ENCODE measurements around the gene ETV1. TPM values are rescaled to one million over a fixed set of nuclear protein-coding genes. Genes with fewer than 3 reads are reported as not detected.
"Not testable (repeated sequence)": the region's sequence is repeated elsewhere in the genome, so short reads cannot be mapped to it uniquely, and the experiment has no call there.

ETV1 gene
- total RNA-seq, 6 donors from 2014 or later, result 33.2 to 74.6 (median 50.2) TPM

GRCh38 chr7:13932131-13932530, 57.3 kb downstream of the ETV1 start:
- Histone ChIP-seq H3K4me1 (no peaks in the 10 kb centered on the region), H3K27me3 (no peaks in the 10 kb centered on the region), H3K36me3 (peaks cover 0 to 6% (median 2%) of the 10 kb centered on the region in 4 donors), H3K9me3 (no peaks in the 10 kb centered on the region), H3K4me3 (no peak overlapping the region), H3K27ac (no peak overlapping the region)
- TF ChIP-seq CTCF (IDR thresholded peaks at IDR 0.05), result no peak
- no peak for TF ChIP-seq POLR2AphosphoS5 (IDR thresholded peaks at IDR 0.05)
- TF ChIP-seq EP300 (IDR thresholded peaks at IDR 0.05), result no peak
- TF ChIP-seq POLR2A (IDR thresholded peaks at IDR 0.05), result no peak
- WGBS, 2 donors, result 95 to 96% methylated on average over 2 of the region's 2 CpGs
- DNase-seq (no peak), ATAC-seq (ENCODE audit: low FRiP score in 2 of 2) (no peak)

GRCh38 chr7:13921062-13921461, 68.4 kb downstream of the ETV1 start:
- no peak for DNase-seq
- whole genome bisulfite sequencing, 2 donors, result 80 to 81% methylated on average over 1 of the region's 1 CpG
- no peaks in the 10 kb centered on the region for H3K9me3 ChIP-seq
- no peak for ATAC-seq (ENCODE audit: low FRiP score in 2 of 2)
- no peaks in the 10 kb centered on the region for H3K36me3 ChIP-seq
- H3K27me3 ChIP-seq, result no peaks in the 10 kb centered on the region
- no peak for TF ChIP-seq POLR2A (IDR thresholded peaks at IDR 0.05)
- TF ChIP-seq EP300 (IDR thresholded peaks at IDR 0.05), result no peak
- TF ChIP-seq POLR2AphosphoS5 (IDR thresholded peaks at IDR 0.05), result no peak
- TF ChIP-seq CTCF (IDR thresholded peaks at IDR 0.05), result no peak
- H3K4me1 ChIP-seq, result peaks cover 0 to 9% (median 3%) of the 10 kb centered on the region in 4 donors
- H3K27ac ChIP-seq, result peak overlapping the region in 1 of 4 donors; percentile 71
- no peak overlapping the region for H3K4me3 ChIP-seq

- Histone ChIP-seq H3K4me1 (peaks cover 0 to 9% (median 3%) of the 10 kb centered on the region in 4 donors), H3K36me3 (no peaks in the 10 kb centered on the region), H3K27me3 (no peaks in the 10 kb centered on the region), H3K27ac (peak overlapping the region; percentile 18 to 71 (median 27)), H3K9me3 (no peaks in the 10 kb centered on the region), H3K4me3 (no peak overlapping the region)
- peak; percentile 44 to 53 for ATAC-seq (ENCODE audit: low FRiP score in 2 of 2)
- TF ChIP-seq POLR2A (IDR thresholded peaks at IDR 0.05), result no peak
- TF ChIP-seq CTCF (IDR thresholded peaks at IDR 0.05), result no peak
- TF ChIP-seq EP300 (IDR thresholded peaks at IDR 0.05), result no peak
- TF ChIP-seq POLR2AphosphoS5 (IDR thresholded peaks at IDR 0.05), result no peak
- DNase-seq, result no peak
- 11 to 63% methylated on average over 1 of the region's 1 CpG for WGBS, 2 donors
Observed at GRCh38 chr7:13920053-13920697, 69.3 kb downstream of the ETV1 start.

- not testable (repeated sequence) for H3K4me3 ChIP-seq; H3K27me3 ChIP-seq; ATAC-seq (ENCODE audit: low FRiP score in 2 of 2); H3K27ac ChIP-seq; H3K4me1 ChIP-seq; H3K9me3 ChIP-seq; DNase-seq; H3K36me3 ChIP-seq
- WGBS, 2 donors, result 95 to 97% methylated on average over 3 of the region's 3 CpGs
Observed at GRCh38 chr7:13918333-13918732, 71.1 kb downstream of the ETV1 start.

- H3K36me3 ChIP-seq; H3K4me3 ChIP-seq; ATAC-seq (ENCODE audit: low FRiP score in 2 of 2); DNase-seq; H3K27ac ChIP-seq; H3K9me3 ChIP-seq; H3K4me1 ChIP-seq; H3K27me3 ChIP-seq: not testable (repeated sequence)
- WGBS, 2 donors, result 70 to 99% methylated on average over 7 of the region's 7 CpGs
Observed at GRCh38 chr7:13917103-13917502, 72.4 kb downstream of the ETV1 start.

GRCh38 chr7:13915891-13916290, 73.6 kb downstream of the ETV1 start:
- no peaks in the 10 kb centered on the region for H3K9me3 ChIP-seq
- no peak overlapping the region for H3K4me3 ChIP-seq
- WGBS, 2 donors, result 40 to 75% methylated on average over 2 of the region's 2 CpGs
- peaks cover 0 to 9% (median 4%) of the 10 kb centered on the region in 4 donors for H3K4me1 ChIP-seq
- no peaks in the 10 kb centered on the region for H3K27me3 ChIP-seq
- H3K36me3 ChIP-seq, result no peaks in the 10 kb centered on the region
- H3K27ac ChIP-seq, result no peak overlapping the region
- no peak for ATAC-seq (ENCODE audit: low FRiP score in 2 of 2)
- no peak for DNase-seq
- no peak for TF ChIP-seq CTCF (IDR thresholded peaks at IDR 0.05)
- no peak for TF ChIP-seq POLR2AphosphoS5 (IDR thresholded peaks at IDR 0.05)
- TF ChIP-seq POLR2A (IDR thresholded peaks at IDR 0.05), result no peak
- no peak for TF ChIP-seq EP300 (IDR thresholded peaks at IDR 0.05)

Measured in upper lobe of left lung (tissue), 6 donors.